Left renal cortex interstitium (tissue), 4 donors: ENCODE measurements around the gene HES6. TPM values are rescaled to one million over a fixed set of nuclear protein-coding genes. Genes with fewer than 3 reads are reported as not detected.

Experiments
- DNase-seq, 4 donors: peaks; one replicate each; pipeline ENCODE4 v3.0.0-alpha.2; 2013; ENCODE audit warnings: low read depth in 4 of 4, low spot score in 2 of 4, missing footprints in 1 of 4
- polyA plus RNA-seq, 4 donors: library from polyadenylated mRNA; unstranded; fragments of 120-200 nt; gene quantifications; one replicate each; pipeline ENCODE4 v1.2.1, GENCODE V29; 2013; ENCODE audit not compliant: insufficient read length in 4 of 4

HES6 gene
- polyA plus RNA-seq, 4 donors: 4.1 to 11.4 (median 7.6) TPM

- no peak for DNase-seq
Measured at GRCh38 chr2:238256111-238256510, 16.3 kb upstream of the HES6 start.

- DNase-seq: no peak
Measured at GRCh38 chr2:238255636-238256035, 15.8 kb upstream of the HES6 start.

GRCh38 chr2:238255151-238255551 lies 15.3 kb upstream of the HES6 start:
- DNase-seq: no peak

GRCh38 chr2:238254095-238254723 lies 14.4 kb upstream of the HES6 start:
- no peak for DNase-seq

GRCh38 chr2:238252766-238253630 lies 13.2 kb upstream of the HES6 start:
- no peak for DNase-seq

- DNase-seq: no peak
Measured at GRCh38 chr2:238251986-238252385, 12.1 kb upstream of the HES6 start.

- DNase-seq: no peak
Measured at GRCh38 chr2:238251331-238251730, 11.5 kb upstream of the HES6 start.

GRCh38 chr2:238250896-238251295 lies 11.1 kb upstream of the HES6 start:
- no peak for DNase-seq

- no peak for DNase-seq
Measured at GRCh38 chr2:238247841-238248453, 8.1 kb upstream of the HES6 start.

- no peak for DNase-seq
Measured at GRCh38 chr2:238247002-238247822, 7.4 kb upstream of the HES6 start.

GRCh38 chr2:238244151-238244550 lies 4.3 kb upstream of the HES6 start:
- no peak for DNase-seq

- no peak for DNase-seq
Measured at GRCh38 chr2:238243496-238244076, 3.7 kb upstream of the HES6 start.

GRCh38 chr2:238242731-238243495 lies 3.1 kb upstream of the HES6 start:
- no peak for DNase-seq

GRCh38 chr2:238241970-238242369 lies 2.1 kb upstream of the HES6 start:
- DNase-seq: no peak

- no peak for DNase-seq
Measured at GRCh38 chr2:238240757-238241711, 1.2 kb upstream of the HES6 start.

GRCh38 chr2:238239543-238239862 lies 335 bp downstream of the HES6 start:
- DNase-seq: no peak

GRCh38 chr2:238238766-238239542 lies 884 bp downstream of the HES6 start:
- no peak for DNase-seq

- no peak for DNase-seq
Measured at GRCh38 chr2:238238311-238238765, 1.5 kb downstream of the HES6 start.
